Lower lobe of right lung (tissue), 2 donors: ENCODE measurements around the gene PDCD1. TPM values are rescaled to one million over a fixed set of nuclear protein-coding genes. Genes with fewer than 3 reads are reported as not detected.
A peak's percentile ranks its signal among the peaks of the same experiment; 100 is the strongest.
"Not testable (repeated sequence)": the region's sequence is repeated elsewhere in the genome, so short reads cannot be mapped to it uniquely, and the experiment has no call there.

Experiments used
- ATAC-seq, 2 donors: fragments of 200-7000 bp; cut with Tn5 transposase; one replicate each; pipeline ENCODE4 v1.9.1; 2020 to 2022; ENCODE audit warnings: mild to moderate bottlenecking in 2 of 2, moderate library complexity in 2 of 2
- DNase-seq: peaks from one replicate; pipeline ENCODE4 v3.0.0-alpha.2; 2020
- H3K27ac ChIP-seq: fragments of 200-600 bp; one replicate; pipeline ENCODE4 v1.8.0; 2022
- H3K27me3 ChIP-seq: fragments of 200-600 bp; one replicate; pipeline ENCODE4 v1.8.0; 2022; ENCODE audit warnings: low read depth
- H3K36me3 ChIP-seq: fragments of 200-600 bp; one replicate; pipeline ENCODE4 v1.8.0; 2022; ENCODE audit warnings: mild to moderate bottlenecking
- H3K4me1 ChIP-seq: fragments of 200-600 bp; one replicate; pipeline ENCODE4 v1.8.0; 2022
- H3K4me3 ChIP-seq: fragments of 200-600 bp; one replicate; pipeline ENCODE4 v1.8.0; 2022; ENCODE audit warnings: mild to moderate bottlenecking
- H3K9me3 ChIP-seq: fragments of 200-600 bp; one replicate; pipeline ENCODE4 v1.8.0; 2022
- intact Hi-C: fragments of 100-400 bp; cut with DNase I; formaldehyde crosslinking; loops from one replicate; pipeline ENCODE4 v1.11.0; 2022
- total RNA-seq: library from RNA; stranded (reverse); fragmentation: NEBNext Ultra II Directional; extraction: Animal tissue kit (Norgen Biotek cat#: 25700); gene quantifications from one replicate; pipeline ENCODE4 v1.2.1, GENCODE V29; 2021
- TF ChIP-seq, protein P1 (sequence below): fragments of 200-600 bp; IDR thresholded peaks from one replicate; pipeline ENCODE4 v1.8.0; 2022; ENCODE audit warnings: antibody characterized with exemption, mild to moderate bottlenecking
- donor health status: DM: no; HTN: yes; CAD: no; lungs with severe emphysema.

PDCD1 gene
- total RNA-seq, 1 donor from 2014 or later = 1.4 TPM

GRCh38 chr2:241801611-241802420 is 56.9 kb downstream of the PDCD1 start:
- intact Hi-C loops = no loop called here
- peaks cover 29% of the 10 kb centered on the region for H3K27me3 ChIP-seq
- H3K4me1 ChIP-seq = peaks cover 12% of the 10 kb centered on the region
- no peak for ATAC-seq
- no peaks in the 10 kb centered on the region for H3K36me3 ChIP-seq
- H3K27ac ChIP-seq = no peak overlapping the region
- H3K9me3 ChIP-seq = no peaks in the 10 kb centered on the region
- no peak overlapping the region for H3K4me3 ChIP-seq
- TF ChIP-seq, protein P1, sequence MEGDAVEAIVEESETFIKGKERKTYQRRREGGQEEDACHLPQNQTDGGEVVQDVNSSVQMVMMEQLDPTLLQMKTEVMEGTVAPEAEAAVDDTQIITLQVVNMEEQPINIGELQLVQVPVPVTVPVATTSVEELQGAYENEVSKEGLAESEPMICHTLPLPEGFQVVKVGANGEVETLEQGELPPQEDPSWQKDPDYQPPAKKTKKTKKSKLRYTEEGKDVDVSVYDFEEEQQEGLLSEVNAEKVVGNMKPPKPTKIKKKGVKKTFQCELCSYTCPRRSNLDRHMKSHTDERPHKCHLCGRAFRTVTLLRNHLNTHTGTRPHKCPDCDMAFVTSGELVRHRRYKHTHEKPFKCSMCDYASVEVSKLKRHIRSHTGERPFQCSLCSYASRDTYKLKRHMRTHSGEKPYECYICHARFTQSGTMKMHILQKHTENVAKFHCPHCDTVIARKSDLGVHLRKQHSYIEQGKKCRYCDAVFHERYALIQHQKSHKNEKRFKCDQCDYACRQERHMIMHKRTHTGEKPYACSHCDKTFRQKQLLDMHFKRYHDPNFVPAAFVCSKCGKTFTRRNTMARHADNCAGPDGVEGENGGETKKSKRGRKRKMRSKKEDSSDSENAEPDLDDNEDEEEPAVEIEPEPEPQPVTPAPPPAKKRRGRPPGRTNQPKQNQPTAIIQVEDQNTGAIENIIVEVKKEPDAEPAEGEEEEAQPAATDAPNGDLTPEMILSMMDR = no peak
- DNase-seq = peak; percentile 43

- H3K36me3 ChIP-seq, intact Hi-C loops, H3K4me3 ChIP-seq, ATAC-seq, H3K27ac ChIP-seq, H3K9me3 ChIP-seq, DNase-seq: not testable (repeated sequence)
- Histone ChIP-seq H3K4me1 (peaks cover 12% of the 10 kb centered on the region), H3K27me3 (peaks cover 29% of the 10 kb centered on the region)
These were observed 58.3 kb downstream of the PDCD1 start for GRCh38 chr2:241800198-241800903.

Other genes starting within 250 kb of the PDCD1 start
- 39.8 TPM for gene THAP4, start 221.7 kb downstream of the PDCD1 start, total RNA-seq
- 62.7 TPM for gene ATG4B, start 221.2 kb downstream of the PDCD1 start, total RNA-seq
- 17.3 TPM for gene DTYMK, start 172.1 kb downstream of the PDCD1 start, total RNA-seq
- gene ING5, start 156.9 kb downstream of the PDCD1 start, total RNA-seq = 36.5 TPM
- gene D2HGDH, start 124.3 kb downstream of the PDCD1 start, total RNA-seq = 29.4 TPM
- not detected for gene GAL3ST2, start 82.1 kb downstream of the PDCD1 start, total RNA-seq
- gene NEU4, start 49.7 kb downstream of the PDCD1 start, total RNA-seq = not detected
- gene RTP5, start 10.8 kb upstream of the PDCD1 start, total RNA-seq = not detected